CD4-positive, alpha-beta T cell treated with Interleukin-1 beta for 1 hour (primary cell): ENCODE results near the gene LRRC4C.

Experiments used
- DNase-seq, 2 donors: peaks; one replicate each; pipeline ENCODE4 v3.0.0-alpha.2; 2020 to 2022

LRRC4C gene

GRCh38 chr11:41246399-41246745 lies 213.1 kb downstream of the LRRC4C start:
- no peak for DNase-seq

GRCh38 chr11:41245704-41246398 lies 213.6 kb downstream of the LRRC4C start:
- DNase-seq = no peak

- DNase-seq = no peak
Measured at GRCh38 chr11:41245184-41245583, 214.3 kb downstream of the LRRC4C start.

GRCh38 chr11:41237382-41237781 lies 222.1 kb downstream of the LRRC4C start:
- no peak for DNase-seq

GRCh38 chr11:41235668-41236067 lies 223.8 kb downstream of the LRRC4C start:
- no peak for DNase-seq

- no peak for DNase-seq
Measured at GRCh38 chr11:41225856-41226633, 233.4 kb downstream of the LRRC4C start.

- DNase-seq = no peak
Measured at GRCh38 chr11:41222236-41222635, 237.2 kb downstream of the LRRC4C start.

- DNase-seq = no peak
Measured at GRCh38 chr11:41206388-41206787, 253.1 kb downstream of the LRRC4C start.

GRCh38 chr11:41201156-41201555 lies 258.3 kb downstream of the LRRC4C start:
- no peak for DNase-seq

GRCh38 chr11:41190437-41191082 lies 268.9 kb downstream of the LRRC4C start:
- no peak for DNase-seq

- DNase-seq = no peak
Measured at GRCh38 chr11:41189701-41190436, 269.6 kb downstream of the LRRC4C start.

- no peak for DNase-seq
Measured at GRCh38 chr11:41177791-41178190, 281.7 kb downstream of the LRRC4C start.

GRCh38 chr11:41175304-41175972 lies 284.0 kb downstream of the LRRC4C start:
- no peak for DNase-seq

GRCh38 chr11:41146326-41146725 lies 313.1 kb downstream of the LRRC4C start:
- DNase-seq = no peak

GRCh38 chr11:41145420-41145819 lies 314.0 kb downstream of the LRRC4C start:
- no peak for DNase-seq

- DNase-seq = no peak
Measured at GRCh38 chr11:41134971-41135370, 324.5 kb downstream of the LRRC4C start.

- DNase-seq = no peak
Measured at GRCh38 chr11:41133023-41133422, 326.4 kb downstream of the LRRC4C start.

- DNase-seq = no peak
Measured at GRCh38 chr11:41121600-41121999, 337.9 kb downstream of the LRRC4C start.

GRCh38 chr11:41119484-41119883 lies 340.0 kb downstream of the LRRC4C start:
- DNase-seq = no peak

- DNase-seq = no peak
Measured at GRCh38 chr11:41118521-41118920, 340.9 kb downstream of the LRRC4C start.

GRCh38 chr11:41116970-41117369 lies 342.5 kb downstream of the LRRC4C start:
- no peak for DNase-seq

- no peak for DNase-seq
Measured at GRCh38 chr11:41115066-41115465, 344.4 kb downstream of the LRRC4C start.

GRCh38 chr11:41113160-41113559 lies 346.3 kb downstream of the LRRC4C start:
- DNase-seq = no peak
